Measurements from ENCODE around the gene DNASE2B.

The DNASE2B gene, protein sequence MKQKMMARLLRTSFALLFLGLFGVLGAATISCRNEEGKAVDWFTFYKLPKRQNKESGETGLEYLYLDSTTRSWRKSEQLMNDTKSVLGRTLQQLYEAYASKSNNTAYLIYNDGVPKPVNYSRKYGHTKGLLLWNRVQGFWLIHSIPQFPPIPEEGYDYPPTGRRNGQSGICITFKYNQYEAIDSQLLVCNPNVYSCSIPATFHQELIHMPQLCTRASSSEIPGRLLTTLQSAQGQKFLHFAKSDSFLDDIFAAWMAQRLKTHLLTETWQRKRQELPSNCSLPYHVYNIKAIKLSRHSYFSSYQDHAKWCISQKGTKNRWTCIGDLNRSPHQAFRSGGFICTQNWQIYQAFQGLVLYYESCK

DNA sequence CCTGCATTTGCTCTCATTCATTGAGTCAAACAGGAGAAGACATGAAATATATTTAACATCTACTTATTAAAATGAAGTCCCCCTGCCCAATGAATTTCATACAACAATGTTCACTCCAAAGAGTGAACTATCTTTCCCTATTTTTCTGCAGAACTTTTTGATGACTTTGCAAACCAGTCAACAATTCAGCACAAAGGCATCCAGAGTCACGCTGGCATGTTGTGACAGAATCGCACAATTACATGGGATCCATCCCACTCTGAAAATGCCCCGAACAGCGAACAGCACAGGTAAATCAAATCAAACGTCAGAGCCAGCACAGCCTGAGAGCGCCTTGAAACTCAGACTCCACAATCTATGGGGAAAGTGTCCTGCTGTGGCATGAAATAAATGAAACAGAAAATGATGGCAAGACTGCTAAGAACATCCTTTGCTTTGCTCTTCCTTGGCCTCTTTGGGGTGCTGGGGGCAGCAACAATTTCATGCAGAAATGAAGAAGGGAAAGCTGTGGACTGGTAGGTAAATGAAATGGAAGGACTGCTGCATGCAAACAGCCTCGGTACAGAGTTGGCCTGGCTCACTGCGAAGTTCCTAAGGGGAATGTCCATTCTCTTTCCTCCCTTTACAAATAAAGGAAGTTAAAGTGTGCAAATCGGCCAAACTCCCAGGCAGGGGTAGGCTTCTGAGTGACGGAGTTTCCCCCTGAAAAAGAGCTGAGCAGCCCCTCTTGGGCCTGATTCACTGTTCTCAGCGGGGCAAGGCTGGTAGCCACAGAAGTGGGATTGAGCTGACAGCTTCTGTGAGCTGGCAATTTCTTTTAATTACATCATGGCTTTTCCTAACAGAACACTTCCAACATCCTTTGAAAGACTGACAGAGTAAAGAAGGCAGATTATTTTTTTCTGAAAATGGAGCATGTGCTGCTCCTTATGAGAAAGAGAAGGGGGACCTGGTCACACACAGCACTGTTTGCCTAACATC, at the start of gene DNASE2B:
Gene DNASE2B, plus strand, starts transcription at position 310 of the 981 bp plus-strand sequence. Its CDS starts 81 bp downstream, at position 391.
- FAIRE-seq, result no peak

- FAIRE-seq, result no peak
These were observed 49.5 kb upstream of the DNASE2B start for GRCh38 chr1:84348759-84349158.

DNA sequence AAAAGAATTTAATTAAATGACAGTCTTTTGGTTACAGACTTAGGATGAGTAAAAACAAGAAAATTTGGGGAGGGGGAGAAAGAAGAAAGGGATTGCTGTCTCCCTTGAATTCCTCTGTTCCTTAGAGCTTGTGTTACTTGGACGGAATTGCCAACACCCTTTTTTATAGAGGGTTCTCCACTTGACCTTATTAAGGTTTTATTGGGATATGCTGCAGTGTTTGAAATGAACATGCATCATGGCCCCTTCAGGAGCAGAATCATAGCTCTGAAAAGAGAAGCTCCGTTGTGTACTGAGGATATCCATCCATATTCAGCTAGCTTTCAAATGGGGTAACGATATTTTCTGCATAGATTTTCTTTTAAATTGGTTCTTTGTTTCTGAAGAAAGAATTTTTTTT, 48.2 kb upstream of the DNASE2B start:
- no peak for FAIRE-seq

GRCh38 chr1:84350550-84350949, 47.7 kb upstream of the DNASE2B start:
- FAIRE-seq, result no peak

DNA sequence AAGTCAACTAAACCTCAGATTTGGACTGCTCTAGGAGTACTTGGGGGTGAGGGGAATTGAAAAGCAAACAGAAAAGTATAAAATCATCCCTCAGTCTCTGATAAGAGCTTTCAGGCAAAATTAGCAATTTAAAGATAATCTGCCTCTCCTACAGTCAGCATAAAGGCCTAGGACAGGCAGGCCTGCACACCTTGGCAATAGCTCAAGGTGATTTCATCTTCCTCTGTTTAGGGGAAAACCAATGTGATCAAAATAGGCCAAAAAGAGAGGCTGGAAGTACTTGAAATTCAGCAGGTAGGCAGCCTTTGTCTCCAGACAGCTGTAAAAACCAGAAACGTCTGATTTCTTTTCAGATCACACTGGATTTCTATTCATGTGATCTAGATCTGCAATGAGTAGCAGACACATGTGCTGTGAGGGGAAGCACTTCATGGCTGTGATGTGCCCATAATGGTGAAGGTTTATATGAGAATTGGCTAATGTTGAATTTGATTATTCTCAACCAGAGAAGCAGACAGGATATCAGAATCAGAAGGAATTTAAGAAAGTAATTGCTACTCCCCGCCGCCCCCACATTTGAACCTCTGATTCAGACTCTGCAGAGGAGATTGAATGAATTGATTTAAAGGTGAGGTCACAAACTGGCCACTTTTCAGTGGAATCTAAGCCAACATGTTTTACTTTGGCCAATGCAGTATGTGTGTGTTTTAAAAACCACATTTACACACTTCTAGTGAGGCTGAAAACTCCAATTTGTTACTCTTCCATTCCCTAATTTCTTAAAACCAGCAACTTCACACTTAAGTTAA, 45.8 kb upstream of the DNASE2B start:
- no peak for FAIRE-seq

- FAIRE-seq, result no peak
These were observed 44.6 kb upstream of the DNASE2B start for GRCh38 chr1:84353695-84354094.

GRCh38 chr1:84355556-84355955, 42.7 kb upstream of the DNASE2B start:
- no peak for FAIRE-seq

GRCh38 chr1:84356881-84357280, 41.4 kb upstream of the DNASE2B start:
- FAIRE-seq, result no peak

DNA sequence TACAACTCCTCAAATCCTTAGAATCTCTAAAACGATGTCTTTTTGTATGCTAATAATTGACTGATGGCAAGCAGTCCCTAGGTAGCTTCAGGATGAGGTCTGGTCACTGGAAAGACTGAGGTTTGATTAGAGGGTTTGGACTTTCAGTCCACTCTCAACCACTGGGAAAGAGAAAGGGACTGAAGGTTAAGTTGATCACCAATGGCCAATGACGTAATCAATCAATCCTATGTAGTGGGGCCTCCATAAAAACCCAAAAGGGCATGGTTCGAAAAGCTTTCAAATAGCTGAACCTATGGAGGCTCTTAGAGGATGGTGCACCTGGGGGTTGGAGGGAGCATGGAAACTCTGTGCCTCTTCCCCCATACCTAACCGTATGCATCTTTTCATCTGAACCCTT, 39.6 kb upstream of the DNASE2B start:
- FAIRE-seq, result no peak

- no peak for FAIRE-seq
These were observed 38.0 kb upstream of the DNASE2B start for GRCh38 chr1:84360316-84360715.

GRCh38 chr1:84361796-84362195, 36.5 kb upstream of the DNASE2B start:
- no peak for FAIRE-seq

DNA sequence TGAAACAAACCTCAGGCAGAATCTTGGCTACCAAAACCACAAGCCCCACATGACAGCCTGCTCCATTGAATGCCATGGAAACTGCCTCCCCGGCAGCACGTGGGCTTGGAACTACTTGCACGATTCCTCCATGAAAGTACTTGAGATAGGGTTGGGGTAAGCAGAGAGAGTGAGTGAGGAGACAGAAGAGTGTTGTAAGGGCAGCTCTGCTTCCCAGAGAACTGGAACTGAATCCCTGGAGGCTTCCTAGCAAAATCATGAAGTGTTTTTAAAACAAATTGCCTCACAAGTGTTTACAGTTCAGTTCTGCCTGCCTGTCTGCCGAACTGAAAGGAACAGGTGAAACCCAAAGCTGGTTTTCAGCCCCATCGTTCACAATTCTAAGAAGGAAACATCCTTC, 35.3 kb upstream of the DNASE2B start:
- no peak for FAIRE-seq

GRCh38 chr1:84363622-84364021, 34.7 kb upstream of the DNASE2B start:
- no peak for FAIRE-seq

- FAIRE-seq, result no peak
These were observed 32.8 kb upstream of the DNASE2B start for GRCh38 chr1:84365225-84366221.

- FAIRE-seq, result no peak
These were observed 31.5 kb upstream of the DNASE2B start for GRCh38 chr1:84366786-84367185.

- FAIRE-seq, result no peak
These were observed 31.1 kb upstream of the DNASE2B start for GRCh38 chr1:84367219-84367618.

GRCh38 chr1:84368441-84368840, 29.8 kb upstream of the DNASE2B start:
- no peak for FAIRE-seq

GRCh38 chr1:84370266-84370665, 28.0 kb upstream of the DNASE2B start:
- no peak for FAIRE-seq

- no peak for FAIRE-seq
These were observed 27.4 kb upstream of the DNASE2B start for GRCh38 chr1:84370831-84371394.

GRCh38 chr1:84373436-84374141, 24.7 kb upstream of the DNASE2B start:
- no peak for FAIRE-seq
